NB4 (cell line): ENCODE data around the gene IGSF21.
"Not testable (repeated sequence)": the region's sequence is repeated elsewhere in the genome, so short reads cannot be mapped to it uniquely, and the experiment has no call there.

Experiments
- DNase-seq: peaks from one replicate; pipeline ENCODE4 v3.0.0; 2010; ENCODE audit warnings: low read depth
- H3K4me3 ChIP-seq: one replicate; pipeline ENCODE4 v1.5.1; 2011; ENCODE audit warnings: mild to moderate bottlenecking, low read depth, low read length, moderate library complexity
- CTCF ChIP-seq: IDR thresholded peaks from one replicate; pipeline ENCODE4 v1.5.1; 2012; ENCODE audit warnings: low read depth, low read length
- MYC ChIP-seq: IDR thresholded peaks from 2 replicates; pipeline ENCODE4 v1.6.1; 2011; ENCODE audit warnings: low read depth, low read length
- POLR2A ChIP-seq: IDR thresholded peaks from 2 replicates; pipeline ENCODE4 v1.6.1; 2011; ENCODE audit warnings: mild to moderate bottlenecking; ENCODE audit not compliant: insufficient read length; ENCODE audit errors: extremely low read depth
- TF ChIP-seq, protein P1 (sequence below): IDR thresholded peaks from 2 replicates; pipeline ENCODE4 v1.6.1; 2011; ENCODE audit warnings: low read depth, low read length

Gene IGSF21

DNA sequence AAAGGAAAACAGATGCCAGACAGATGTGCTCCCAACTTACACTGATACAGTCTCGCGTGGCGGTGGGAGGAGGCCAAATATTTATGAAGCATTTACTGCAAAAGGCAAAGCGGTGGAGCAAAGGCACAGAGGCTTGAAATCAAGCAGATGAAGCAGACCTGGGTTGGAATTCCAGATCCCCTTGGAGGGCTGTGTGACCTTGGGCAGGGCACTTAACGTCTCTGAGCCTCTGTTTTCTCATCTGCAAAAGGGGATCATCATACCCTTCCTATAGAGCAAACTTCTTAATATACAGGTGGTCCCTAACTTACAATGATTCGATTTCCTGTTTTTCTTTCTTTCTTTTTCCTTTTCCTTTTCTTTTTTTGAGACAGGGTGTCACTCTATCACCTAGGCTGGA is 54.1 kb downstream of the IGSF21 start:
- no peak overlapping the region for H3K4me3 ChIP-seq
- TF ChIP-seq MYC: no peak
- TF ChIP-seq POLR2A: no peak
- no peak for TF ChIP-seq CTCF
- TF ChIP-seq, protein P1, sequence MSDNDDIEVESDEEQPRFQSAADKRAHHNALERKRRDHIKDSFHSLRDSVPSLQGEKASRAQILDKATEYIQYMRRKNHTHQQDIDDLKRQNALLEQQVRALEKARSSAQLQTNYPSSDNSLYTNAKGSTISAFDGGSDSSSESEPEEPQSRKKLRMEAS: no peak
- DNase-seq: no peak

DNA sequence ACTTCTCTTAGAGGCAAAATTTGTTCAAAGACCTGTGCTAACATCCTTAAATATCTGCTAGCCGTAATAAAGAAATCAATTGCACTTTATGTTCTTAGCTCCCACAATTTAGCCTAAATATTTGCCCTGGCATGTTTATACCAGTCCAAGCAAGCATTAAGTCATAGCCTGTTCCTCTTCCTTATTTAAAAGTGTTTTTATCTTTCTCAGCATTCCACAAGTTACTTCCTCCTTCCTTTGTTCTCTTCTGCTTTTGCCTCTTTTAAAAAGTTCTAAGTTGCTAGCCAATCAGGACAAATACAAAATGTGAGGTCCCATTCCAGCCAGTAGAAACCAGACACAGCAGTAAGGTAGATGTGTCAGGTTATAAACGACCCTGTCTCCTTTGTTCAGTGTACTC is 58.0 kb downstream of the IGSF21 start:
- not testable (repeated sequence) for H3K4me3 ChIP-seq, DNase-seq

GRCh38 chr1:18166341-18166740 is 58.7 kb downstream of the IGSF21 start:
- no peak for TF ChIP-seq MYC
- no peak for TF ChIP-seq POLR2A
- TF ChIP-seq, protein P1: no peak
- TF ChIP-seq CTCF: no peak
- H3K4me3 ChIP-seq: no peak overlapping the region
- no peak for DNase-seq

DNA sequence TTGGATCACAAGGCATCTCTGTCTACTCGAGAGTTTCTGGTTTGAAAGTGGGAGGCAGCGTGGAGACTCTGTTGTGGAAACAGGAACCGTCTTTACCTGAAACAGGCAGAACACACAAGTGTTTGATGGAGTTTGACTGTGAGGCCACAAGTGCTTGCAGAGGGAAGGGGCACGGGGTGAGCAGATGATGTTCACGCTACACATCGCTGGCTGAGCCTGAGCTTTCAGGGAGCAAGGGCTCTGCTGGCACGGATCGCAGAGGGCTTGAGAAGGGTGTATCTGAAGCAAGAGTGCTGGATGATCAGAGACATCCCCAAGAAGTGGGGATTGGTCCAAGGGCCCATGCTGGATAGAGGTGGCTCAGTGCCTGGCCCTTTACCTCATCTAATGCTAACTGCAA is 59.3 kb downstream of the IGSF21 start:
- TF ChIP-seq CTCF (no peak), POLR2A (no peak), MYC (no peak)
- TF ChIP-seq, protein P1: no peak
- no peak overlapping the region for H3K4me3 ChIP-seq
- DNase-seq: no peak

- H3K4me3 ChIP-seq: no peak overlapping the region
- TF ChIP-seq POLR2A: no peak
- no peak for TF ChIP-seq CTCF
- no peak for TF ChIP-seq MYC
- TF ChIP-seq, protein P1: no peak
- no peak for DNase-seq
Measured at GRCh38 chr1:18170444-18170843, 62.8 kb downstream of the IGSF21 start.

DNA sequence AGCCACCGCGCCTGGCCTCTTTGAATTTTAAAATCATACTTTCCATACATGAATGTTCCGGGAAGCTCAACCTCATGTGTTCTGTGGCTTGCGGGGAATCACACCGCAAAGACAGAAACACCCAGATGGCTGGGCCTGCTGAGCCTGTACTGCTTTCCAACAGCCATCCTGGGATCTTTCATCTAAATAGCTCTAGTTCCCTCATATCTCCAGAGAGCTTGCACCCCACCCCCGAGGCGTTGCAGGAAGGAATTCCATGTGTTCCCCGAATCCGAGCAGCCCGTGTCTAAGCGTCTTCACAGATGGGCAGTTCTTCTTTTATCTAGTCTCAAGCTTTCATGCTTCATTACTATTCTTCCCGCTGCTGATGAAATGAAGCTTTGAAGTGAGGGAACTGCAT is 66.4 kb downstream of the IGSF21 start:
- no peak for DNase-seq
- H3K4me3 ChIP-seq: no peak overlapping the region
- no peak for TF ChIP-seq CTCF
- TF ChIP-seq, protein P1: no peak
- no peak for TF ChIP-seq POLR2A
- no peak for TF ChIP-seq MYC
